GM12801 (cell line): Measurements from ENCODE around the gene CUL5.

ENCODE experiments used
- TF ChIP-seq, protein P1 (sequence below): IDR thresholded peaks from one replicate; pipeline ENCODE4 v1.5.1; 2011; ENCODE audit warnings: control low read depth; ENCODE audit not compliant: insufficient read length; ENCODE audit errors: extremely low read depth

CUL5 gene

DNA sequence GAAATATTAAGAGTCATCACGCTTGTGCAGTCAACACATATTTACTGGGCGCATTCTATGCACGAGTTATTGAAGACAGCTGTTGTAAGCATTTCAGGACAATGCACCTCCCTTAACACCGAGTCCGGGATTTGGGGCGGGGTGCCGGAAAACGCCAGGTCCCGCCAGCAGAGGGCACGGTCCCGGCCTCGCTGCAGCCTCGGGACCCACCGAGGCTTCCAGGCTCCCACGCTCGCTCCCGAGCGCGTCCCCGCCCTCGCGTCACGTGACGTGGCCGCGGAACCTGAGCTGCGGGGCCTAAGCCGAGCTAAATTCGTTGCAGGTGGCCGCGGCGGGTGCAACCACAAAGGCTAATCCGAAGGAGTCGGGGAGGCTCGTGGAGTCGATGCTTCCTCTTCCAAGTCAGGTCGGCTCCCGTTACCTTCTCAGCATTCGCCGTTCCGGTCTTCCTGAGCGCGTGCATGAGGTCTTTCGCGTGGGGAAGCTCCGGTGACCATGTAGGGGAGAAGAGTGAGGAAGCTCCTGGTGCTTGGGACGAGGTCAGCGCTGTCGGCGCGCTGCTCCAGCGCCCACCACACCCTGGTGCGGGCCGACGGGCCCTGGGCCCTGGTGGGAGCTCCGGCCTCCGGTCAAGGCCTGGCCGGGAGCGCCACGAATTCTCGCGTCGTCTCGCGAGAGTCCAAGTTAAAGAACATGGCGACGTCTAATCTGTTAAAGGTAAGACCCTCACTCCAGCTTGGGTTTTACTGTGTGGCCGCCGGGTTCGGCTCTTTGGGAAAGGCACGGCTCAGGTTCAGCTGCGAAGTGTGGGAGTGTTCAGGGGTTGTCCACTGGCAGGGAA, at the start of gene CUL5:
Gene CUL5, plus strand, starts transcription at position 243 of the 841 bp plus-strand sequence. Its CDS starts 451 bp downstream, at position 694.
- TF ChIP-seq, protein P1, sequence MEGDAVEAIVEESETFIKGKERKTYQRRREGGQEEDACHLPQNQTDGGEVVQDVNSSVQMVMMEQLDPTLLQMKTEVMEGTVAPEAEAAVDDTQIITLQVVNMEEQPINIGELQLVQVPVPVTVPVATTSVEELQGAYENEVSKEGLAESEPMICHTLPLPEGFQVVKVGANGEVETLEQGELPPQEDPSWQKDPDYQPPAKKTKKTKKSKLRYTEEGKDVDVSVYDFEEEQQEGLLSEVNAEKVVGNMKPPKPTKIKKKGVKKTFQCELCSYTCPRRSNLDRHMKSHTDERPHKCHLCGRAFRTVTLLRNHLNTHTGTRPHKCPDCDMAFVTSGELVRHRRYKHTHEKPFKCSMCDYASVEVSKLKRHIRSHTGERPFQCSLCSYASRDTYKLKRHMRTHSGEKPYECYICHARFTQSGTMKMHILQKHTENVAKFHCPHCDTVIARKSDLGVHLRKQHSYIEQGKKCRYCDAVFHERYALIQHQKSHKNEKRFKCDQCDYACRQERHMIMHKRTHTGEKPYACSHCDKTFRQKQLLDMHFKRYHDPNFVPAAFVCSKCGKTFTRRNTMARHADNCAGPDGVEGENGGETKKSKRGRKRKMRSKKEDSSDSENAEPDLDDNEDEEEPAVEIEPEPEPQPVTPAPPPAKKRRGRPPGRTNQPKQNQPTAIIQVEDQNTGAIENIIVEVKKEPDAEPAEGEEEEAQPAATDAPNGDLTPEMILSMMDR = peak; percentile 34

DNA sequence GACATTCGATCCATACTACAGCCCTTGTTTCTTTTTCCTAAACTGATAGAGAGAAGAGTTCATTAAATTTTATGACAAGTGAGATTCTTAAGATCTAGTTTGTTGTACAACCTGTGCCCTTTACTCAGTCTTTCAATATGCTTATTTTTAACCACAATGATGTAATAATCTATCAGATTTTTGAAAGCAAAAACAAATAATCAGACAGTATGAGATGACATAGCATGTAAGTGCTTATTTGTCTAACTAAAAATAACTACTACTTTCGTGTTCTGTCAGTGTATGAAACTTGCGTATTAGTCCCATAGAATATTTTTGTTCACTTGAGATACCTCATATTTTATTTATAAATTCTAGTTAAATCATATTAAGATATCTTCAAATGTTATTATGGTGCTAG, 47.2 kb upstream of the CUL5 start:
- TF ChIP-seq, protein P1 = no peak

DNA sequence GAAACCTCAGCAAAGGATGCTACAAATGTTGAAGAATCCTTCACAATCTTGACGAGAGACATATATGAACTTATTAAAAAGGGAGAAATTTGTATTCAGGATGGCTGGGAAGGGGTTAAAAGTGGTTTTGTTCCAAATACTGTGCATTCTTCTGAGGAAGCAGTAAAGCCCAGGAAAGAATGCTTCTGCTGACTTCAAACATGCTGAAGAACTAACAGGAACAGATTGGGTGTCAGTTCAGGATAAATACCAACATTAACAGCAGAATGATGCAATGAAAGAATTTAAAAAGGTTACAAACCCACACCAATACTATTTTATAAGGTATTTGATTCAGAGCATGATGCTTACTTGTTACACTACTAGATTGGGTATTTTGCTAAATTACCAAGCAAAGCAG, 46.5 kb upstream of the CUL5 start:
- TF ChIP-seq, protein P1 = no peak

DNA sequence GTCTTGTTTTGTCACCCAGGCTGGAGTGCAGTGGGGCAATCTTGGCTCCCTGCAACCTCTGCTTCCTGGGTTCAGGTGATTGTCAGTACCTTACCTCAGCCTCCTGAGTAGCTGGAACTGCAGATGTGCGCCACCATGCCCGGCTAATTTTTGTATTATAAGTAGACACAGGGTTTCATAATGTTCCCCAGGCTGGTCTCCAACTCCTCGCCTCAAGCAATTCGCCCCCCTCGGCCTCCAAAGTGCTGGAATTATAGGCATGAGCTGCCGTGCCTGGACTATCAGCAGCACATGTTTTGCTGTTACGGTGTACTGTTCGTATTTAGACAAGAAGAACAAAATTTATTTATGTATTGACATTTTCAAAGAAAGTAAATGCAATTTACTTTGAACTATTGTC, 45.6 kb upstream of the CUL5 start:
- TF ChIP-seq, protein P1 = no peak

DNA sequence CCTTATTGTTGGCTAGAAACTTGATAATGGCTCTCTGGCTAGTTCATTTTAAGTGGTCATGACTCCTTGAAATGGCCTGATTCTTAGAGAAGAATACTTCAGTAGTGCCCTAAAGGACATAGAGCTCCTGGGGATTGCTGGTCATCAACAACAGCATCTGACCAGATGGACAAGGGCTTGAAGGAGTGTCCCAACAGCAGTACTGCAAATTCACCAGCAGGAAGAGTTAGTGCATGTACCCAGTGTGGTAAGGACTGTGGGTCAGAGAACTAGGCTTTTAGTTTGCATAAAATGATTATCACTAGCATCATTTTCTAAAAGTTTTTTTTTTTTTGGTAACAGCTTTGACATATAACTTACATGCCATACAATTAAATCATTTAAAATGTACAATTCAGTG, 39.5 kb upstream of the CUL5 start:
- TF ChIP-seq, protein P1 = no peak

- TF ChIP-seq, protein P1 = no peak
Observed at GRCh38 chr11:107970049-107970448, 38.6 kb upstream of the CUL5 start.

DNA sequence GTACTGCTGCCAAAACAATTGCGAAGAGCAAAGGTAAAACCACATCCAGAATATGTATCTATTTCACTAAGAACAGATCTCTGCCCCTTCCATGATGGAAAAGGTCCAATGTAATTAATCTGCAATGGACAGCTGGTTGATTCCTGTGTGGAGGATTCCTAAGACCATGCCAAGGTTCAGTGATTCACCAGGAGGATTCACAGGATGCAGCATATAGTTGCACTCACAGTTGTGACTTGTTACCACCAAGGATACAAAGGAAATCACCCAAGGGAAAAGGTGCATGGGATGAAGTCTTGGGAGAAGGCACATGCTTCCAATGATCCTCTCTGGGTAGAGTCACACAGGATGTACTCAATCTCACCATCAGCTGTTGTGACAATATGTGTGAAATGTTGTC, 35.1 kb upstream of the CUL5 start:
- TF ChIP-seq, protein P1 = no peak
